ENCODE data around the gene CDK5. TPM values are rescaled to one million over a fixed set of nuclear protein-coding genes. Genes with fewer than 3 reads are reported as not detected.

The CDK5 gene
- total and polyA plus RNA-seq, 9 of the 15 experiments (the other 6 are each of a cell fraction or from before 2014, with no cell fraction given), result 3.2 to 38.0 (median 27.5) TPM

DNA sequence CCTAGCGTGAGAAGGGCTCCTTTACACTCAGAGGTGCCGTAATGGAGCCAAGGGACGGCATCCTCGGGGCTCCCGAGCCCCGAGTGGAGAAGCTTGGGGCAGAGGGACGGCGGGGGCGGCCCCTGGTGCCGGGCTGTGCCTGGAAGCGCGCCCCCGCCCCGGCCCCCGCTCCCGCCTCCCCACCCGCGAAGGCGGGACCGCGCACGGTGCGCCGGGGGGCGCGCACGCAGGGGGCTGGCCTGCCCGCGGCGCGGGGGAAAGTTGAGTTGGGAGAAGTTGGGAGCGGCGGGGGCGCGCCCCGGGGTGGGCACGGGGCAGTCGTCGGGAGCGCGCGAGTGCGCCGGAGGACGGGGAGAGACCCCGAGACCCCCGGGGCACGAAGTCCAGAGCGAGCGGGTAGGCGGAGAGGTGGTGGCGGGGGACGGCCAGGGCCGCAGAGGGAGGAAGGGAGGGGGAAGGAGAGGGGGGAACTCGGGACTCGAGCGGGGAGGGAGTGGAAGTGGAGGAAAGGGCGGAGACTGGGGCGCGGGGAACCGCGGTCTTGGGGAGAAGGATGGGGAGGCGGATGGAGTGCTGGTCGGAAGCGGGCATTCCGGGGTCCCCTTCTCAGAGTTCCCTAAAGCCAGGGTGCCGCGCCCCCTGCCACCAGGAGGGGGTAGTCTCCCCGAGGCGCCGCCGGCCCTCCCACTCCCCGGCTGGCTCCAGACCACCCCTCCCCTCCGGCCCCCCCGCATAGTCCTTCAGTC lies 1.8 kb upstream of the CDK5 start, which contains the start of gene SLC4A2 (continued):
- peak; percentile 73 for TF ChIP-seq POLR2AphosphoS5 (IDR thresholded peaks at IDR 0.05; ENCODE audit: control insufficient read depth, insufficient read depth, low read depth, low read length)
- TF ChIP-seq DPF2 (IDR thresholded peaks at IDR 0.05), result no peak
- TF ChIP-seq, protein P1, sequence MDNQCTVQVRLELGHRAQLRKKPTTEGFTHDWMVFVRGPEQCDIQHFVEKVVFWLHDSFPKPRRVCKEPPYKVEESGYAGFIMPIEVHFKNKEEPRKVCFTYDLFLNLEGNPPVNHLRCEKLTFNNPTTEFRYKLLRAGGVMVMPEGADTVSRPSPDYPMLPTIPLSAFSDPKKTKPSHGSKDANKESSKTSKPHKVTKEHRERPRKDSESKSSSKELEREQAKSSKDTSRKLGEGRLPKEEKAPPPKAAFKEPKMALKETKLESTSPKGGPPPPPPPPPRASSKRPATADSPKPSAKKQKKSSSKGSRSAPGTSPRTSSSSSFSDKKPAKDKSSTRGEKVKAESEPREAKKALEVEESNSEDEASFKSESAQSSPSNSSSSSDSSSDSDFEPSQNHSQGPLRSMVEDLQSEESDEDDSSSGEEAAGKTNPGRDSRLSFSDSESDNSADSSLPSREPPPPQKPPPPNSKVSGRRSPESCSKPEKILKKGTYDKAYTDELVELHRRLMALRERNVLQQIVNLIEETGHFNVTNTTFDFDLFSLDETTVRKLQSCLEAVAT (IDR thresholded peaks at IDR 0.05), result peak; percentile 46 to 67; a peak in 2 of 4 replicates
- TF ChIP-seq ZSCAN32 (CRISPR knock-in tag; IDR thresholded peaks at IDR 0.05), result no peak
- TF ChIP-seq XRCC4 (IDR thresholded peaks at IDR 0.05; ENCODE audit: extremely low read depth, insufficient read depth, insufficient read length), result no peak
- TF ChIP-seq PTBP1 (IDR thresholded peaks at IDR 0.05; ENCODE audit: low read depth, low read length), result no peak
- no peak for TF ChIP-seq ZNF408 (CRISPR knock-in tag; IDR thresholded peaks at IDR 0.05; ENCODE audit: low read depth)
- TF ChIP-seq C11orf30 (IDR thresholded peaks at IDR 0.05; ENCODE audit: low read depth), result no peak
- TF ChIP-seq, protein P2, sequence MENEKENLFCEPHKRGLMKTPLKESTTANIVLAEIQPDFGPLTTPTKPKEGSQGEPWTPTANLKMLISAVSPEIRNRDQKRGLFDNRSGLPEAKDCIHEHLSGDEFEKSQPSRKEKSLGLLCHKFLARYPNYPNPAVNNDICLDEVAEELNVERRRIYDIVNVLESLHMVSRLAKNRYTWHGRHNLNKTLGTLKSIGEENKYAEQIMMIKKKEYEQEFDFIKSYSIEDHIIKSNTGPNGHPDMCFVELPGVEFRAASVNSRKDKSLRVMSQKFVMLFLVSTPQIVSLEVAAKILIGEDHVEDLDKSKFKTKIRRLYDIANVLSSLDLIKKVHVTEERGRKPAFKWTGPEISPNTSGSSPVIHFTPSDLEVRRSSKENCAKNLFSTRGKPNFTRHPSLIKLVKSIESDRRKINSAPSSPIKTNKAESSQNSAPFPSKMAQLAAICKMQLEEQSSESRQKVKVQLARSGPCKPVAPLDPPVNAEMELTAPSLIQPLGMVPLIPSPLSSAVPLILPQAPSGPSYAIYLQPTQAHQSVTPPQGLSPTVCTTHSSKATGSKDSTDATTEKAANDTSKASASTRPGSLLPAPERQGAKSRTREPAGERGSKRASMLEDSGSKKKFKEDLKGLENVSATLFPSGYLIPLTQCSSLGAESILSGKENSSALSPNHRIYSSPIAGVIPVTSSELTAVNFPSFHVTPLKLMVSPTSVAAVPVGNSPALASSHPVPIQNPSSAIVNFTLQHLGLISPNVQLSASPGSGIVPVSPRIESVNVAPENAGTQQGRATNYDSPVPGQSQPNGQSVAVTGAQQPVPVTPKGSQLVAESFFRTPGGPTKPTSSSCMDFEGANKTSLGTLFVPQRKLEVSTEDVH (IDR thresholded peaks at IDR 0.05; ENCODE audit: low read depth, partially characterized antibody), result no peak
- no peak for TF ChIP-seq NFXL1 (CRISPR knock-in tag; IDR thresholded peaks at IDR 0.05)
- TF ChIP-seq ZNF586 (CRISPR knock-in tag; conservative IDR thresholded peaks at IDR 0.05), result no peak
- TF ChIP-seq, protein P3, sequence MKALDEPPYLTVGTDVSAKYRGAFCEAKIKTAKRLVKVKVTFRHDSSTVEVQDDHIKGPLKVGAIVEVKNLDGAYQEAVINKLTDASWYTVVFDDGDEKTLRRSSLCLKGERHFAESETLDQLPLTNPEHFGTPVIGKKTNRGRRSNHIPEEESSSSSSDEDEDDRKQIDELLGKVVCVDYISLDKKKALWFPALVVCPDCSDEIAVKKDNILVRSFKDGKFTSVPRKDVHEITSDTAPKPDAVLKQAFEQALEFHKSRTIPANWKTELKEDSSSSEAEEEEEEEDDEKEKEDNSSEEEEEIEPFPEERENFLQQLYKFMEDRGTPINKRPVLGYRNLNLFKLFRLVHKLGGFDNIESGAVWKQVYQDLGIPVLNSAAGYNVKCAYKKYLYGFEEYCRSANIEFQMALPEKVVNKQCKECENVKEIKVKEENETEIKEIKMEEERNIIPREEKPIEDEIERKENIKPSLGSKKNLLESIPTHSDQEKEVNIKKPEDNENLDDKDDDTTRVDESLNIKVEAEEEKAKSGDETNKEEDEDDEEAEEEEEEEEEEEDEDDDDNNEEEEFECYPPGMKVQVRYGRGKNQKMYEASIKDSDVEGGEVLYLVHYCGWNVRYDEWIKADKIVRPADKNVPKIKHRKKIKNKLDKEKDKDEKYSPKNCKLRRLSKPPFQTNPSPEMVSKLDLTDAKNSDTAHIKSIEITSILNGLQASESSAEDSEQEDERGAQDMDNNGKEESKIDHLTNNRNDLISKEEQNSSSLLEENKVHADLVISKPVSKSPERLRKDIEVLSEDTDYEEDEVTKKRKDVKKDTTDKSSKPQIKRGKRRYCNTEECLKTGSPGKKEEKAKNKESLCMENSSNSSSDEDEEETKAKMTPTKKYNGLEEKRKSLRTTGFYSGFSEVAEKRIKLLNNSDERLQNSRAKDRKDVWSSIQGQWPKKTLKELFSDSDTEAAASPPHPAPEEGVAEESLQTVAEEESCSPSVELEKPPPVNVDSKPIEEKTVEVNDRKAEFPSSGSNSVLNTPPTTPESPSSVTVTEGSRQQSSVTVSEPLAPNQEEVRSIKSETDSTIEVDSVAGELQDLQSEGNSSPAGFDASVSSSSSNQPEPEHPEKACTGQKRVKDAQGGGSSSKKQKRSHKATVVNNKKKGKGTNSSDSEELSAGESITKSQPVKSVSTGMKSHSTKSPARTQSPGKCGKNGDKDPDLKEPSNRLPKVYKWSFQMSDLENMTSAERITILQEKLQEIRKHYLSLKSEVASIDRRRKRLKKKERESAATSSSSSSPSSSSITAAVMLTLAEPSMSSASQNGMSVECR (CRISPR knock-in tag; IDR thresholded peaks at IDR 0.05), result peak; percentile 60; the same call in 1 of the 2 replicates
- no peak for TF ChIP-seq ZZZ3 (IDR thresholded peaks at IDR 0.05)
- TF ChIP-seq, protein P4, sequence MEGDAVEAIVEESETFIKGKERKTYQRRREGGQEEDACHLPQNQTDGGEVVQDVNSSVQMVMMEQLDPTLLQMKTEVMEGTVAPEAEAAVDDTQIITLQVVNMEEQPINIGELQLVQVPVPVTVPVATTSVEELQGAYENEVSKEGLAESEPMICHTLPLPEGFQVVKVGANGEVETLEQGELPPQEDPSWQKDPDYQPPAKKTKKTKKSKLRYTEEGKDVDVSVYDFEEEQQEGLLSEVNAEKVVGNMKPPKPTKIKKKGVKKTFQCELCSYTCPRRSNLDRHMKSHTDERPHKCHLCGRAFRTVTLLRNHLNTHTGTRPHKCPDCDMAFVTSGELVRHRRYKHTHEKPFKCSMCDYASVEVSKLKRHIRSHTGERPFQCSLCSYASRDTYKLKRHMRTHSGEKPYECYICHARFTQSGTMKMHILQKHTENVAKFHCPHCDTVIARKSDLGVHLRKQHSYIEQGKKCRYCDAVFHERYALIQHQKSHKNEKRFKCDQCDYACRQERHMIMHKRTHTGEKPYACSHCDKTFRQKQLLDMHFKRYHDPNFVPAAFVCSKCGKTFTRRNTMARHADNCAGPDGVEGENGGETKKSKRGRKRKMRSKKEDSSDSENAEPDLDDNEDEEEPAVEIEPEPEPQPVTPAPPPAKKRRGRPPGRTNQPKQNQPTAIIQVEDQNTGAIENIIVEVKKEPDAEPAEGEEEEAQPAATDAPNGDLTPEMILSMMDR (IDR thresholded peaks at IDR 0.05 in 2 of 3, conservative IDR thresholded peaks at IDR 0.05 in 1 of 3; ENCODE audit: insufficient read depth in 2 of 3, low read depth in 1 of 3, low read length in 3 of 3), result peak; percentile 56 to 76 (median 67); a peak in 5 of 6 replicates
- TF ChIP-seq MYC (IDR thresholded peaks at IDR 0.05; ENCODE audit: low read depth, low read length), result 0 out of 2 replicates have a peak, but pooled peaks have one; percentile 8
- TF ChIP-seq MYC (CRISPR knock-in tag; IDR thresholded peaks at IDR 0.05; ENCODE audit: borderline replicate concordance, low read depth), result no peak
- peak; percentile 36 for TF ChIP-seq NFIC (IDR thresholded peaks at IDR 0.05)

Data from K562 (cell line).